Fibroblast of the aortic adventitia (primary cell): ENCODE measurements around the gene OAS1. TPM values are rescaled to one million over a fixed set of nuclear protein-coding genes. Genes with fewer than 3 reads are reported as not detected.
"Not testable (repeated sequence)": the region's sequence is repeated elsewhere in the genome, so short reads cannot be mapped to it uniquely, and the experiment has no call there.

Experiments
- DNase-seq: peaks from one replicate; pipeline ENCODE4 v3.0.0-alpha.2; 2010; ENCODE audit warnings: low read depth
- H3K4me3 ChIP-seq: 2 replicates; pipeline ENCODE4 v1.5.1; 2011; ENCODE audit warnings: low read depth, mild to moderate bottlenecking, control low read depth, low read length, moderate library complexity
- CTCF ChIP-seq: IDR thresholded peaks from 2 replicates; pipeline ENCODE4 v1.5.1; 2011; ENCODE audit warnings: mild to moderate bottlenecking, low read length, control low read depth, inconsistent platforms; ENCODE audit not compliant: insufficient read depth
- total RNA-seq: library from RNA; depleted of rRNA; stranded (reverse); fragments of >200 nt; gene quantifications from 2 replicates; pipeline ENCODE4 v1.2.3, GENCODE V29; 2012; ENCODE audit warnings: low replicate concordance

Gene OAS1
- total RNA-seq, 1 donor = 1.4 TPM

- no peak for TF ChIP-seq CTCF
- no peak overlapping the region for H3K4me3 ChIP-seq
- no peak for DNase-seq
These were observed 1.8 kb downstream of the OAS1 start for GRCh38 chr12:112908548-112908947.

GRCh38 chr12:112909693-112910092 lies 2.9 kb downstream of the OAS1 start:
- TF ChIP-seq CTCF = no peak
- no peak for DNase-seq

GRCh38 chr12:112913038-112913688 lies 6.4 kb downstream of the OAS1 start:
- no peak for DNase-seq
- no peak for TF ChIP-seq CTCF
- no peak overlapping the region for H3K4me3 ChIP-seq

More at GRCh38 chr12:112909693-112910092, 2.9 kb downstream of the OAS1 start:
- no peak overlapping the region for H3K4me3 ChIP-seq

- not testable (repeated sequence) for DNase-seq, H3K4me3 ChIP-seq
These were observed 7.1 kb downstream of the OAS1 start for GRCh38 chr12:112913888-112914287.

- TF ChIP-seq CTCF = no peak
- no peak for DNase-seq
These were observed 9.5 kb downstream of the OAS1 start for GRCh38 chr12:112916270-112916669.

GRCh38 chr12:112919121-112919520 lies 12.4 kb downstream of the OAS1 start:
- H3K4me3 ChIP-seq = no peak overlapping the region
- TF ChIP-seq CTCF = no peak
- no peak for DNase-seq

More at GRCh38 chr12:112916270-112916669, 9.5 kb downstream of the OAS1 start:
- no peak overlapping the region for H3K4me3 ChIP-seq

GRCh38 chr12:112924986-112925385 lies 18.2 kb downstream of the OAS1 start:
- no peak for TF ChIP-seq CTCF
- DNase-seq = no peak
- no peak overlapping the region for H3K4me3 ChIP-seq

GRCh38 chr12:112926416-112927033 lies 19.8 kb downstream of the OAS1 start:
- not testable (repeated sequence) for DNase-seq, H3K4me3 ChIP-seq
